Parathyroid adenoma (tissue), 2 donors: Measurements from ENCODE around the gene ZNF519.
"Not testable (repeated sequence)": the region's sequence is repeated elsewhere in the genome, so short reads cannot be mapped to it uniquely, and the experiment has no call there.

Source experiments
- H2AFZ ChIP-seq: fragments of 300-600 bp; sonication (generic); one replicate; pipeline ENCODE4 v1.7.0; 2017; ENCODE audit warnings: antibody characterized with exemption, mild to moderate bottlenecking
- H3K27ac ChIP-seq: fragments of 300-600 bp; sonication (generic); one replicate; pipeline ENCODE4 v1.7.0; 2017
- H3K27me3 ChIP-seq: fragments of 300-600 bp; sonication (generic); one replicate; pipeline ENCODE4 v1.7.0; 2017; ENCODE audit warnings: low read length; ENCODE audit not compliant: control insufficient read depth, insufficient read depth
- H3K36me3 ChIP-seq: fragments of 300-600 bp; sonication (generic); one replicate; pipeline ENCODE4 v1.7.0; 2017; ENCODE audit warnings: low read length; ENCODE audit not compliant: control insufficient read depth, insufficient read depth
- H3K4me1 ChIP-seq: fragments of 300-600 bp; sonication (generic); one replicate; pipeline ENCODE4 v1.7.0; 2017; ENCODE audit warnings: control low read depth
- H3K4me2 ChIP-seq: fragments of 300-600 bp; sonication (generic); one replicate; pipeline ENCODE4 v1.7.0; 2017; ENCODE audit warnings: low read length
- H3K4me3 ChIP-seq: fragments of 300-600 bp; sonication (generic); one replicate; pipeline ENCODE4 v1.7.0; 2017; ENCODE audit warnings: low read depth, low read length
- H3K79me2 ChIP-seq: fragments of 300-600 bp; sonication (generic); one replicate; pipeline ENCODE4 v1.7.0; 2017; ENCODE audit warnings: control low read depth
- H3K9ac ChIP-seq: fragments of 300-600 bp; sonication (generic); one replicate; pipeline ENCODE4 v1.7.0; 2017; ENCODE audit warnings: mild to moderate bottlenecking
- H3K9me3 ChIP-seq: fragments of 300-600 bp; sonication (generic); one replicate; pipeline ENCODE4 v1.7.0; 2017; ENCODE audit warnings: low read length; ENCODE audit not compliant: control insufficient read depth
- CTCF ChIP-seq: fragments of 300-600 bp; sonication (generic); IDR thresholded peaks from one replicate; pipeline ENCODE4 v1.7.0; 2017; ENCODE audit warnings: antibody characterized with exemption, mild to moderate bottlenecking
- donor health status: primary hyperparathyroidism.

Gene ZNF519

GRCh38 chr18:14147935-14148865 lies 16.0 kb upstream of the ZNF519 start:
- H2AFZ ChIP-seq, H3K36me3 ChIP-seq, H3K27me3 ChIP-seq, H3K4me1 ChIP-seq, H3K27ac ChIP-seq, H3K9ac ChIP-seq, H3K4me3 ChIP-seq, H3K4me2 ChIP-seq, H3K9me3 ChIP-seq, H3K79me2 ChIP-seq: not testable (repeated sequence)

GRCh38 chr18:14146771-14147170 lies 14.5 kb upstream of the ZNF519 start:
- H2AFZ ChIP-seq, H3K4me3 ChIP-seq, H3K4me1 ChIP-seq, H3K27ac ChIP-seq, H3K4me2 ChIP-seq, H3K36me3 ChIP-seq, H3K79me2 ChIP-seq, H3K9me3 ChIP-seq, H3K27me3 ChIP-seq, H3K9ac ChIP-seq: not testable (repeated sequence)

- H3K79me2 ChIP-seq, H3K27me3 ChIP-seq, H3K9me3 ChIP-seq, H3K36me3 ChIP-seq, H3K9ac ChIP-seq, H3K4me1 ChIP-seq, H3K4me3 ChIP-seq, H3K27ac ChIP-seq, H2AFZ ChIP-seq, H3K4me2 ChIP-seq: not testable (repeated sequence)
These were observed 13.5 kb upstream of the ZNF519 start for GRCh38 chr18:14145581-14146338.

- H3K27me3 ChIP-seq, H3K4me3 ChIP-seq, H3K27ac ChIP-seq, H3K4me1 ChIP-seq, H3K4me2 ChIP-seq, H2AFZ ChIP-seq, H3K79me2 ChIP-seq, H3K36me3 ChIP-seq, H3K9me3 ChIP-seq, H3K9ac ChIP-seq: not testable (repeated sequence)
These were observed 12.8 kb upstream of the ZNF519 start for GRCh38 chr18:14145021-14145420.

- no peak overlapping the region for H2AFZ ChIP-seq
These were observed 12.3 kb upstream of the ZNF519 start for GRCh38 chr18:14144628-14144895.

GRCh38 chr18:14143871-14144627 lies 11.8 kb upstream of the ZNF519 start:
- not testable (repeated sequence) for H3K9me3 ChIP-seq, H3K4me1 ChIP-seq, H3K36me3 ChIP-seq, H2AFZ ChIP-seq, H3K4me2 ChIP-seq, H3K79me2 ChIP-seq, H3K9ac ChIP-seq, H3K27ac ChIP-seq, H3K4me3 ChIP-seq, H3K27me3 ChIP-seq

More at GRCh38 chr18:14144628-14144895, 12.3 kb upstream of the ZNF519 start:
- Histone ChIP-seq H3K9me3 (no peaks in the 10 kb centered on the region), H3K4me1 (no peaks in the 10 kb centered on the region), H3K27ac (no peak overlapping the region), H3K27me3 (no peaks in the 10 kb centered on the region), H3K79me2 (no peaks in the 10 kb centered on the region), H3K9ac (no peak overlapping the region), H3K4me2 (no peak overlapping the region), H3K36me3 (no peaks in the 10 kb centered on the region), H3K4me3 (no peak overlapping the region)
- TF ChIP-seq CTCF = no peak

GRCh38 chr18:14143396-14143795 lies 11.2 kb upstream of the ZNF519 start:
- not testable (repeated sequence) for H3K27me3 ChIP-seq, H2AFZ ChIP-seq, H3K4me2 ChIP-seq, H3K79me2 ChIP-seq, H3K9me3 ChIP-seq, H3K4me1 ChIP-seq, H3K9ac ChIP-seq, H3K4me3 ChIP-seq, H3K27ac ChIP-seq, H3K36me3 ChIP-seq

- H3K9ac ChIP-seq, H3K27ac ChIP-seq, H3K9me3 ChIP-seq, H3K4me1 ChIP-seq, H3K36me3 ChIP-seq, H3K4me3 ChIP-seq, H2AFZ ChIP-seq, H3K4me2 ChIP-seq, H3K27me3 ChIP-seq, H3K79me2 ChIP-seq: not testable (repeated sequence)
These were observed 9.9 kb upstream of the ZNF519 start for GRCh38 chr18:14142177-14142576.

GRCh38 chr18:14139583-14139982 lies 7.3 kb upstream of the ZNF519 start:
- H3K79me2 ChIP-seq, H3K36me3 ChIP-seq: not testable (repeated sequence)

GRCh38 chr18:14137971-14138370 lies 5.7 kb upstream of the ZNF519 start:
- H3K9ac ChIP-seq, H3K4me3 ChIP-seq, H3K27me3 ChIP-seq, H3K9me3 ChIP-seq, H3K36me3 ChIP-seq, H3K4me1 ChIP-seq, H3K79me2 ChIP-seq, H3K27ac ChIP-seq, H2AFZ ChIP-seq, H3K4me2 ChIP-seq: not testable (repeated sequence)

More at GRCh38 chr18:14139583-14139982, 7.3 kb upstream of the ZNF519 start:
- H3K9ac ChIP-seq, H3K4me1 ChIP-seq, H3K9me3 ChIP-seq, H3K27ac ChIP-seq, H3K4me2 ChIP-seq, H3K27me3 ChIP-seq, H3K4me3 ChIP-seq, H2AFZ ChIP-seq: not testable (repeated sequence)
